ENCODE data around the gene NR3C2.
"Not testable (repeated sequence)": the region's sequence is repeated elsewhere in the genome, so short reads cannot be mapped to it uniquely, and the experiment has no call there.

The NR3C2 gene

DNA sequence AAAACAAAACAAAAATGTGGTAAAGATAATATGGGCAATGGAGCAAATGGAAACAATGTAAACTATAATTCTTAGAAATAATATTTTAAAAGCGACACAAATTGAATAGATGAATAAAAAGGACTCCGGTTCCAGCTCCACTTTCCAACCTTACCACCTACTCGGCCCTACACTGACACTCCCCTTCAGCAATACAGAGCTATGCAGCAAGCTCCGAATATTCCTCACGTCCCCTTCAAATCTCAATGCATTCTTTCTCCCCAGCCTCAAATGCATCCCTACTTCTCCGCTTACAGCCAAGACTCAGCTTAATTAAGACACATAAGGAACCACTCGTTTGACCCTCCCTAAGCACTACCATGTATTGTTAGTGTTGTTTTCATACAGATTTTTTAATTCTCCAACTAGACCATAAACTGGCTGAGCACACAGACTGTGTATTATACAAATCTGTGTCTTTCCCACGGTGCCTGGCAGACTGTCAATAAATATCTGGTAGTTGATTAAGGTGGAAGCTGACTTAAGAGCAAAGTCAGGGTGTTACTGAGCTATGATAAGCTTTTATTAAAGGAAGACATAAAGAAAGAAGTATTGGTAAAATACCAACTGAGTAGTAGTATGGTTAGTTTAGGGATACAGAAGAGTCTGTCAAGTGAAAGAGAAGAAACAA is 219.1 kb downstream of the NR3C2 start:
- DNase-seq (ENCODE audit: low read depth, low spot score) = no peak

DNA sequence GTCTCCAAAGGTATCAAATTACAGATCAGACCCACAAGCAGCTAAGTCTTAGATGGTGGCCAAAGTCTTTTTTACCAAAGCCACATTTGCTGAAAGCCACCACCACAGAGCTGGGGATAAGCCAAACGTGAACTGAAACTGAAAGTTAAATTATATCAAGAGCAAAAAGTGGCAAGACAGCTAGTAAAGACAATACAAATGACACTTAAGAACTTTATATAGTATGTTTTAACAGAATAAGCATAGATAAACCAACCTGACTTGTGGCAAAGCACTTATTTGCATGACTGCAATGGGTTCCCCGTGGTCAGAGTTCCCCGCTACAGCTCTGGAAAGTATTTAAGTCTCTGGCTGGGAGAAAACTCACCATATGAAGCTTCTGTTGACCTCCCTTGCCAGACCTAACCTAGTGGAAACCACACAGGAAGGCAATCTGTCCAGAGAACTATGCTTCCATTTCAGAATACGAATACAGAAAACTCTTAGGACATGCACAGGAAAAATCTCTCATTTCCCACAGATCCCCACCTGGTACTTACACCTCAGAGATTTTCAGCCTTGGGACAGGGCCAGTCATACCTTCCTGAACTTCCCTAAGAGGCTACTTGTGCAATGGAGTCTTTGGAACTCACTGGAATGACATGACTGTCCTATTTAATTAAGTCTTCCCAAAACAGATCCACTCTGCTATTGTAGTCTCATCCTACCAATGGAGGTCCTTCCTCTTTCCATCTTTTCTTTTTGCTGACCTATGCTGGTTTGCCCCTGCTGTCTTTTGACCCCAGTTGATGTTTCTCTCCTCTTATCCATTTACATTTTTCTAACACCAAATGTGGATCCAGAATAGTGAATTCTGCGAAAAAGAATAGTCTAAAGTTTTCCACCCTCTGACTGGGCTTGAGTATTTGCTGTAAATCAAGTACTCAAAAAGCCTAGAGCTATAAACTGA is 225.1 kb downstream of the NR3C2 start:
- DNase-seq (ENCODE audit: low read depth, low spot score) = no peak

DNA sequence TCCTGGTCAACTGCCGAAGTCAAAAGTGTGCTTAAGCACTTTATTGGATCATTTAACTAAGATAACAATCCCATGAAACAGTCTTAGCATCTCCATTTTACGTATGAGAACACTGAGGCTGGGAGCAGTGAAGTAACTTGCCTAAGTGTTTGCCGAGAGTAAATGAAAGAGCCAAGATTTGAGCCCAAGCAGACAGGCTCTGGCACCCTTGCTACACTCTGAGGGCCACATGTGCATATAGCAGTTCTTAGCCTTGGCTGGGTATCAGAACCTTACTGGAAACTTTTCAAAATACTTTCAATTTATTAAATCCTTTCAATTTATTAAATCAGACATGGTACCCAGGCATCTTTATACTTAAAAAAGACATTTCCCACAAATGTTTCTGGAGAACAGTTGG is 225.9 kb downstream of the NR3C2 start:
- DNase-seq (ENCODE audit: low read depth, low spot score) = no peak

DNA sequence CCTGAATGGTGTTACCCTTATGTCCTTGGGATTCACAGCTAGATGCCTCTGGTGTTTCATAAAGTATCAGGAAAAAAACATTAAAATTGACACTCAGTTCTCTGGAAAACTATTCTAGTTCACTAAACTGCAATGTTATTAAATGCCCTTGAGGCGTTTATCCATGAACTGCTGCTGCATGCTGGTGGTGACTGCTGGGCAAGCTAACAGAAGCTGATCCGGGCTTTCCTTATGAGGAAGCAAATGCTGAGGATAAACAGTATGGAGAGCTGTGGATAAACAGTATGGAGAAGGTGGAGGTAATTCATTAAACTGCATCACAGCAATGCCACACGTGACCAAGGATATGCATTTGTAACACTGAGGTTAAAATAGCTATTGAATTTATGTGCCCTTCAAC is 227.0 kb downstream of the NR3C2 start:
- DNase-seq (ENCODE audit: low read depth, low spot score) = no peak

DNA sequence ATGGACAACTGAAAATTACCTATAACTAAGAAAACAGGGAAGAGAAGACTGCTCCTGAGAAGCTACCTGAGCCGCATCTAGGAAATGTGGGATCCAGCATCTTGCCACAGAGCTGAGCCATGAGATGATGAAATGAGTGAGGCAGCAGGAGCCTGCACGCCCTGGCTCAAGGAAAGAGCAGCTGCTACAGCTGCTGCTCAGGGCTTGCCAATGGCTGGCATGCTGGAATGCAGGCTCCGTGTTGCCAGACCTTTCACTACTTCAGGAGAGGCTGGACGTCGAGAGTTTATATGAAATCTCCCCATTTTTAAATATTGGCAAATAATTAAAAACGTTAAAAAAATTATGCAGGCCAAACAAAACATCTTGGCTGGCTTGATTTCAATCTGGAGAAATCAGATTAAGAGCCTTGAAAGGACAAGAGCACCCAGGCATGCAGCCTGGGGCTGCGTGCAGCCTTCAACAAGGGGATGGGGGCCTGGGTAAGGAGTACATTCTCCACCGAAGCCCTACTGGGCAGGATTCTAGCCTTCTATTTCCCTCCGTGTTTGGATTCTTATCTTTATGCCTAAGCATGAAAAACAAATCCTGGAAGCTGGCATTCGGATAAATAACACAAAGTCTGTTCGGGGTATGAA is 227.6 kb downstream of the NR3C2 start:
- no peak for DNase-seq (ENCODE audit: low read depth, low spot score)

DNA sequence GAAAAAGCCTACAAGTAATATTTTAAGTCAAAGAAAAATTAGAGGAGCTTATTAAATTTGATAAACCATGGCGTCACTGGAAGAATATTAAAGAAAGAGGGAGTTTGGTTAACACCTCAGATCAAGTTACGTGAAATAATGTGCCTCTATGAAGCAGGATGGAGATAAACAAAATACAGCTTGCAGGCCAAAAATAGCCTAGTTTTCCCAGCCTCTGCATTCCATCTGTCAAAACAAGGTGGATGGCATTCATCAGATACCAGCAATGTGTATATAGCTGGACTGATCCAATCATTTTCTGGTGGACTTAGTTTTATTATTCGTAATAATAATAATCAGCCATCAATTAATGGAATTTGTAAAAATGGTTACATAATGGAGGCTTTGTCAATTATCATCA is 230.7 kb downstream of the NR3C2 start:
- no peak for DNase-seq (ENCODE audit: low read depth, low spot score)

DNA sequence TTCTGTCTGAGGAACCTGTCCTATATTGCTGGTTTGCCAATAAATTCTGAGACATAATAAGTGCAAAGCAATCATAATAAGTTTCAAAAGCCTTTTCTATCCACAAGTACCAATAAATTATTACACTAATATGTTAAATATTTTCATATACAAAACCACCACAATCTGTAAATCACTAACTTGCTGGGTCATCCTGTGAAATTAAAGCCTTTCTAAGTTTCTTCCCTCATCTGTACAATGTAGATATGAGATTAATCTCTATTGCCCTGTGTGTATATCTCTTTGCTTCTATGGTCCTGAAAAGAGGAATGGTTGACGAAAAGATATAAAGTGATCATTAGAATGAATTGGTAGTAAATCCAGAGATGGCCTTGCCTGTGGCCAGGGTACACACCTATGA is 231.6 kb downstream of the NR3C2 start:
- DNase-seq (ENCODE audit: low read depth, low spot score) = no peak

DNA sequence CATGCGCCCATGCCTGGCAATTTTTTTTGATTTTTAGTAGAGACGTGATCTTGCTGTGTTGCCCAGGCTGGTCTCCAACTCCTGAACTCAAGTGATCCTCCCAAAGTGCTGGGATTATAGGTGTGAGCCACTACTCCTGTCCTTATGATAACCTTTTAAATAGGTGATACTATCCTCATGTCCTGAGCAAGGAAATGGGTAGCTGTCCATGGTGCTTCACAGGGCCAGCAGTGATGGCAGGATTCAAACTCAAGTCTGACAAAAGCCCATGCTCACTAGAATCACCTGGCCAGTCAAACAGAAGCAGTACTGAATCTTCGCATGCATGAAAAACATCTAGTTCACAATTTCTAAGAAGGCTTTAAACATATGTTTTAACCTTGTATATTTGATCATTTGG is 235.1 kb downstream of the NR3C2 start:
- DNase-seq (ENCODE audit: low read depth, low spot score) = no peak

DNA sequence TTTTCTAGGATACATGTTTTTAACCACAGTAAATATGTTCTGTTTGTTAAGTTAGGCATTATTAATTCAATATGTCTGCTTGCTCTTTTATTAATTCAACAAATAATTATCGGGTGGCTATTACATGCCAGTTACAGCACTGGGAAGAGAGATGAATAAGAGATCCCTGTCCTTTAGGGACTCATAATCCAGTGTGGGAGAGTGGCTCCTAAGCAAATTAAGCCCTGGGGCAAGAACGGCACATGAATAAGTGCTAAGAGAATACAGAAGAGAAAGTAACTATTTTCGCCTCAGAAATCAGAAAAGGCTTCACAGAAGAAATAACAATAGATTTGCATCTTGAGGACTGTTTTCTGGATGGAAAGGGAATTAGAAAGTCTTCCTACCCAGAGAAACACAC is 236.7 kb downstream of the NR3C2 start:
- DNase-seq (ENCODE audit: low read depth, low spot score) = no peak

DNA sequence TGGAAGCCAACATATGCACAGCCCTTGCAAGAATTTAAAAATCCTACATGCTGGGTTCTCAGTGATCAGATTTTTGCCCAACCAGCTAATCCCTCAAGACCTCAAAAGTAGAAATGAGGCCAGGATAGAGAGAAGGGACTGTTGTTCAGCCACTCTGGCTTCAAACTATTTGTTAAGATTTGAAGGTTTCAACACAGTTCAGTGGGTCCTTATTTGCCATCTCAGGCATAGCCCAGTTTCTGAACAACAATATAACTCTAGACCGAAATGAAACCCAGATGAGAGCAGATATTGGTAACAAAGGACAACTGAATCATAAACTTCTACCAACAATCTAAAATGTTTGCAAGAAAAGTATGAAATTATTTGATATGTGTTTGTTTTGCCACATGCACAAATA is 237.3 kb downstream of the NR3C2 start:
- DNase-seq (ENCODE audit: low read depth, low spot score) = no peak

DNA sequence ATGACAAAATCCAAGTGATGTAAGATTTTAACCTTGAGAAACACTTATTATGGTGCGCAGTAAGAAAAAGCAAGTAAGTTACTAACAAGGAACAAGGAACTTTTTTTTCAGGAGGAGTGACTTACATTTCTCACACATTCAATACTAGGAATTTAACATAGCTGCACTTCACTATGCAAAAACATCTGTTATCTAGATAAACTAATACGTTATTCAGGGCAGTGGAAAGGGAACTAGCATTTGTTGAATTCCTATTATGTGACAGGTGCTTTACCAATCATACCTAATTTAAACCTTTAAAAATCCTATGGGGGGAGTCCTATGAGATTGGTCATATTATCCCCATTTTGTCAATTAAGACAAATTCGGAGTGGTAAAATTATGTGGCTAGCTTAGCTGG is 238.0 kb downstream of the NR3C2 start:
- no peak for DNase-seq (ENCODE audit: low read depth, low spot score)

DNA sequence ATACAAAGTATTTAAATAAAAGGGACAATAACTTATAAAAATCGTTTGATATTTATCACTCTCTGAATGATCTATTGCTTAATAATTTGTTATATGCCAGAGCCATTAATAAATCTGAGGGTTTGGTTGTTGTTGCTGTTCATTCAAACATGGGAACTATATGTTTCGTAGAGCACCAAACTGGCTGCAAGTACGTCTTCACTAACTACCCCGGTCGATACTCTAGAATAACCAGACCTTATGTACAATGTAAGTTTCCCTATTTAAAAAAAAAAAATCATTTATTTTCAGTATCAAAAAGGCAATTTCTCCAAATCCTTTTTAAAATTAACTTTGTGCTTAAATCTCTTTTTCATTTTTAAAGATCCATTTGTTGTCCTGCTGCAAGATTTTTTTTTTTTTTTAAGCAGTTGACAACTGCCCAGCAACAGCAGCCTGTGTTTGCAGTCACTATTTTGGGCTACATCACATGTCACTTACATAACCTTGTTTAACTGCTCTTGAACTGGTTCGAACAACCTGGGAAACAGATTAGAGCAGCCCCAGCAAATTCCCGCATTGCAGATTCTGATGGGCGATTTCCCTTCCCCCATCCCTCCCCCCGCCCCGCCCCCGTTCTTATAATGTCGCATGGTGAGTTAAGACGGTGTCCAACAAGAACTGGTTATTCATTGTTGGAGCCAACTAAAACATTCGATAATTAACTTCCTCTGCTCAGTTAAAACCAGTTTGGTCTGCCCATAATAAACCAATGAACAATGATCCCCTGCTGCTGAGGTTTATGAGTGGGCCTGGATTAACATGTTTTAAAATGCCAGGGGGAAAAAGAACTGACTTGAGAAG is 238.9 kb downstream of the NR3C2 start:
- no peak for DNase-seq (ENCODE audit: low read depth, low spot score)

DNA sequence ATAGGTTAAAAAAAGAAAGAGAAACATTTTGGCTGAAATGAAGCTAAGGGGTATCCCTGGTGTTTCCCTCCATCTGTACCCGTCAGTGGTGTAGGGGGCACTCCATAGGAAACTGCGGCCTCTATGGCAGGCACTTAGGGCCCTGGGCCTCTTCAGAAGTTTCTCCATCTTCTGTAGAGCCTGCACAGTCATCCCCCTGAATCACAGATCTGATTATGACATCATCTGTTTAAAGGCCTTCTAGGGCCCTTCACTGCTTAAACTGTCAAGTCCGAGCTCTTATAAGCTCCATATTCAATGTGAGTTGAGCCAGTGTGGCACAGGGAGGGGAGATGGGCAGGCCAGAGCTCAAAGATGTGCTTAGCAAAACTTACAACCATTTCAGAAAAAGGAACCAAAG is 241.3 kb downstream of the NR3C2 start:
- no peak for DNase-seq (ENCODE audit: low read depth, low spot score)

DNA sequence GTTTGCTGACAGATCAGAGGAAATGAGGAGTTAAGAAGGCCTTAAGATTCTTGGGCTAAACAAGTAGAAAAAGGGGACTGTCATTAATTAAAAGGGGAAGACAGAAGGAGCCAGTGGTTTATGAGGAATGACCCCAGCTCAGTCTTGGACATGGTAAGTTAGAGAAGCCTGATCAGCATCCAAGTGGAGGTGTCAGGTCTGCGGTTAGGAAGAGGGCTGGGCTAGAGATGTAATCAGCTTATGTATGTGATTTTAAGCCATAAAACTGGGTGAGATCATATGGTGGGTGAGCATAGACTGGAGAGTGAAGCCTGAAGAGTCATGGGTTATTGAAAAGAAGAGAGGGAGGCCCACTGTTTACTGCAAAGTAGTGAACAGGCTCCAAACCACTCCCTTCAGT is 246.1 kb downstream of the NR3C2 start:
- DNase-seq (ENCODE audit: low read depth, low spot score) = no peak

DNA sequence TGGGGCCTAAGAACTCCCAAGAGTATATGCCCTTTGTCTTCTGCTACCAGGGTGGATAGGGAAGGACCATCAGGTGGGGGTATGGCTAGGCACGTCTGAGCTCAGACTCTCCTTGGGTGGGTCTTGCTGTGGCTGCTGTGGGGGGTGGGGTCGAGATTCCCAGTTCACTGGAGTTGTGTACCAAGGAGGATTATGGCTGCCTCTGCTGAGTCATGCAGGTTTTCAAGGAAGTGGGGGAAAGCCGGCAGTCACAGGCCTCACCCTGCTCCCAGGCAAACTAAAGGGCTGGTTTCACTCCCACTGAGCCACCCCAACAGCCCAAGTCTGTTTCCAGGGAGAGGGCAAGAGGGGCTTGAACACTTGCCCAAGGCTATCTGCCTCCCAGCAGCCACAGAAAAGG is 249.7 kb downstream of the NR3C2 start:
- DNase-seq (ENCODE audit: low read depth, low spot score) = no peak

DNA sequence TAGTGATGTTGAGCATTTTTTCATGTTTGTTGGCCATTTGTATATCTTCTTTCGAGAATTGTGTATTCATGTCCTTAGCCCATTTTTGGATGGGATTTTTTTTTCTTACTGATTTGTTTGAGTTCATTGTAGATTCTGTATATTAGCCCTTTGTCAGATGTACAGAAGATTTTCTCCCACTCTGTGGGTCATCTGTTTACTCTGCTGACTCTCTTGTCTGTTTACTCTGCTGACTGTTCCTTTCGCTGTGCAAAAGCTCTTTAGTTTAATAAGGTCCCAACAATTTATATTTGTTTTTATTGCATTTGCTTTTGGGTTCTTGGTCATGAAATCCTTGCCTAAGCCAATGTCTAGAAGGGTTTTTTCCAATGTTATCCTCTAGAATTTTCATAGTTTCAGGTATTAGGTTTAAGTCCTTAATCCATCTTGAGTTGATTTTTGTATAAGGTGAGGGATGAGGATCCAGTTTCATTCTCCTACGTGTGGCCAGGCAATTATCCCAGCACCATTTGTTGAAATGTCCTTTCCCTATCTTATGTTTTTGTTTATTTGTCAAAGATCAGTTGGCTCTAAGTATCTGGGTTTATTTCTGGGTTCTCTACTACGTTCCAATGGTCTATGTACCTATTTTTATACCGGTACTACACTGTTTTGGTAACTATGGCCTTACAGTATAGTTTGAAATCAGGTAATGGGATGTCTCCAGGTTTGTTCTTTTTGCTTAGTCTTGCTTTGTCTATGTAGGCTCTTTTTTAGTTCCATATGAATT is 254.6 kb downstream of the NR3C2 start:
- DNase-seq (ENCODE audit: low read depth, low spot score) = not testable (repeated sequence)

DNA sequence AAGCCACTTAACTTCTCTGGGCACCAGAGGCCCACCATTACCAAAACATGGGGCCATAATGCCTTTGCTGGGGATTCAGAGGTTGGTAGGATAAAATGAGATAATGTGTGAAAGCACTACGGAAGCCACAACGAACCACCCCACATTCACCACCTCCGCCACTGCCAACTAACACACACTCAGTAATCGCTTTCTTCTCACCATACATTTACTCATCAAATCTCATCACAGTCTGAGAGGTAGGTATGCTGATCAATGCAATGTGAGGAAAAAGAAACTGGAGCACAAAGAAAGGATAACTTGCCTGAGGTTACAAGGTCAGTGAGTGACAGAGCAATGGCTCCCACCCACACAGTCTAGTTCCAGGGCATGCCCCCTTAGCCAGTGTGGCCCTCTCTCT is 257.3 kb downstream of the NR3C2 start:
- no peak for DNase-seq (ENCODE audit: low read depth, low spot score)

DNA sequence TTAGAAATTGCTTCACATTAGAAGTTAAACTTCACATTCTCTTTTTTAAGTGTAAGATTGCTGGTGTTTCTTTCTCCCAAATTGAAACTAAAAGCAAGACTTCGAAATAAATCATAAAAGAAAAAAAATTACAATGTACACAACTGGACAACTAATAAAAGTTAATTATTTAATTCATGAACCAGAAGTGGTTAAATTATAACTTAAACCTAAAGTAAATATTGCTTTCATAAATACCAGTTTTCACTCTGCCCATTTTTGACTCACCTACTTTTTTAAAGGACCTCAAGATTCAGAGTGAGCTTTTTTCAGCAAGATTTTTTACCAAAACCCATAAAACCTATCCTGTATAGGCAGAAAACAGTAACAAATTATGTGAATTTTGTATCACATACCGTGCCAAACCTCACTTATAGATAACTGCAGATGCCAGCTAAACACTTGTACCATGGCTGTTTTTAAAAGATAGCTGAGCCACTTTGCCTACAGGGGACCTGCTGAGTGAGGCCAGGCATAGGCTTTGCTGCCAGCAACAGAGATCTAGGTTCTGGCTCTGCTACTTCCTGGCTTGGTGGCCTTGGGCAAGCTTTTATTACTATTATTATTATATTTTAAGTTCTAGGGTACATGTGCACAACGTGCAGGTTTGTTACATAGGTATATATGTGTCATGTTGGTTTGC is 259.8 kb downstream of the NR3C2 start:
- DNase-seq (ENCODE audit: low read depth, low spot score) = no peak

DNA sequence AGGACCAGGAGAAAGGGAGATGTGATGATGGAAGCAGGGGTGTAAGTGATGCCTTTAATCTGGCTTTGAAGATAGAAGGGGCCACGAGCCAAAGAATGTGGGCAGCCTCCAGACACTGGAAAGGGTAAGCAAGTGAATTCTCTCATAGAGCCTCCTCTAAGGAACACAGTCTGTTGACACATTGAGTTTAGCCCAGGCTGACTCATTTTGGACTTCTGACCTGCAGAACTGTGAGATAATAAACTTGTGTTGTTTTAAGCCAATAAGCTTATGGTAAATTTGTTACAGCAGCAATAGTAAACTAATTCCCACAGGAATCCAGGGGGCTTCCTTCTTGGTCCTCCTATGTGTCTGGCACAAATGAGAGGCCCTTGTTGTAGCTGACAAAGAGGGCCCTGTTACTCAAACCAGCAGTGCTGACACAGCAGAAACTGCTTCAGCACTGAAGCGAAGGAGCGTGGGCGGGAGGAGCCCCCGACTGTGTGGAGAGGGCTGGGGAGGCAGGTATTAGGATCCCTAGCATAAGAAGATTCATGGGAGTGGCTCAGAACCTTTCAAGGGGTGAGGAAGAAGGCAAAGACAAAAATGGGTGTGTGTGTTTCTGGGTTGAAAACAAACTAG is 268.7 kb downstream of the NR3C2 start:
- DNase-seq (ENCODE audit: low read depth, low spot score) = no peak

DNA sequence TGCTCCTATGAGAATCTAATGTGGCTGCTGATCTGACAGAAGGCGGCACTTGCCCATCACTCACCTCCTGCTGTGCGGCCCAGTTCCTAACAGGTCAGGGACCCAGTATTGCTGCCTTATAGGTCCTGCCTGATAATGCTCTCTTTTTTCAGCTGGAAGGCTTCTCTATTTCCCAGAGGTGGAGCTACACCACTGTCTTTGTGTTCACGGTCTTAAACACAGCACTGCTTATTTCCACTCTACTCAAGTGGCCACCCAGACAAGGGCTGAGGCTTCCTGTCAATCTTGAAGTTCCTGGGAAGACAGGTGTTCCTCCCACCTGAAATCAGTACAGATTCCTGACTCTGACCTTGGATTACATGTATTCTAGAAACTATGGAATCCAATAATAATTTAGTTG is 270.6 kb downstream of the NR3C2 start:
- no peak for DNase-seq (ENCODE audit: low read depth, low spot score)

Measured in smooth muscle cell of the brain vasculature (primary cell).